OCI-LY7 (cell line): ENCODE measurements around the gene LRP1-AS. TPM values are rescaled to one million over a fixed set of nuclear protein-coding genes. Genes with fewer than 3 reads are reported as not detected.

Experiments used
- BruUV-seq: library from RNA; stranded (reverse); fragments of 400-500 nt; replicated peaks from 2 replicates; lab custom pipeline; 2021; lab: Mats Ljungman, UMichigan
- CTCF ChIA-PET: fragments of 300-600 bp; sonication (Branson Sonifier 250); formaldehyde crosslinking; loops from one replicate; lab custom pipeline; 2022; ENCODE audit warnings: antibody characterized with exemption; ENCODE audit not compliant: unreplicated experiment; lab: Charles Lee
- POLR2A ChIA-PET: fragments of 300-600 bp; sonication (Branson Sonifier 250); formaldehyde crosslinking; loops from one replicate; lab custom pipeline; 2022; ENCODE audit warnings: antibody characterized with exemption; lab: Charles Lee
- DNase-seq: peaks from one replicate; pipeline ENCODE4 v3.0.0-alpha.2; 2015; ENCODE audit warnings: low spot score
- H2AFZ ChIP-seq: fragments of 200-600 bp; sonication (generic), shearing (Covaris generic); 2 replicates; pipeline ENCODE4 v1.6.1; 2014; ENCODE audit warnings: mild to moderate bottlenecking, antibody characterized with exemption, low read length, moderate library complexity
- H3K27ac ChIP-seq: fragments of 200-600 bp; sonication (generic); 2 replicates; pipeline ENCODE4 v1.5.1; 2014; ENCODE audit warnings: mixed run types, low read depth, mild to moderate bottlenecking, moderate library complexity, low read length, inconsistent platforms; ENCODE audit not compliant: poor library complexity, severe bottlenecking
- H3K36me3 ChIP-seq: fragments of 200-600 bp; sonication (generic); 2 replicates; pipeline ENCODE4 v1.6.1; 2014; ENCODE audit warnings: mild to moderate bottlenecking, antibody characterized with exemption, low read length, moderate library complexity, mixed read lengths; ENCODE audit not compliant: insufficient read depth
- H3K4me1 ChIP-seq: fragments of 200-600 bp; sonication (generic); 2 replicates; pipeline ENCODE4 v1.5.1; 2014; ENCODE audit warnings: mild to moderate bottlenecking, low read length; ENCODE audit not compliant: insufficient read depth, poor library complexity, severe bottlenecking
- H3K4me2 ChIP-seq: fragments of 200-600 bp; sonication (generic); 2 replicates; pipeline ENCODE4 v1.6.1; 2014; ENCODE audit warnings: mild to moderate bottlenecking, low read length
- H3K4me3 ChIP-seq: fragments of 200-600 bp; sonication (generic); 2 replicates; pipeline ENCODE4 v1.5.1; 2014; ENCODE audit warnings: mild to moderate bottlenecking, low read depth, low read length; ENCODE audit not compliant: poor library complexity, severe bottlenecking
- H3K79me2 ChIP-seq: fragments of 200-600 bp; sonication (generic); 2 replicates; pipeline ENCODE4 v1.6.1; 2016; ENCODE audit warnings: low read depth, mild to moderate bottlenecking, low read length, moderate library complexity, mixed read lengths; ENCODE audit not compliant: insufficient read depth
- H3K9me2 ChIP-seq: fragments of 200-600 bp; sonication (generic); 2 replicates; pipeline ENCODE4 v1.6.1; 2016; ENCODE audit warnings: mild to moderate bottlenecking, low read length, mixed read lengths; ENCODE audit not compliant: insufficient read depth
- H3K9me3 ChIP-seq: fragments of 200-600 bp; sonication (generic); 2 replicates; pipeline ENCODE4 v1.6.1; 2014; ENCODE audit warnings: mild to moderate bottlenecking, mixed run types, low read length, mixed read lengths
- H4K20me1 ChIP-seq: fragments of 200-600 bp; sonication (generic); 2 replicates; pipeline ENCODE4 v1.6.1; 2014; ENCODE audit warnings: mild to moderate bottlenecking, antibody characterized with exemption, low read length, moderate library complexity, mixed read lengths; ENCODE audit not compliant: insufficient read depth
- EZH2phosphoT487 ChIP-seq: fragments of 200-600 bp; sonication (generic); IDR thresholded peaks from 2 replicates; pipeline ENCODE4 v1.6.1; 2018; ENCODE audit warnings: low read depth, borderline replicate concordance, mild to moderate bottlenecking, mixed run types, antibody characterized with exemption, low read length, moderate library complexity, mixed read lengths
- intact Hi-C: fragments of 100-400 bp; cut with micrococcal nuclease; formaldehyde crosslinking; loops from one replicate; pipeline ENCODE4 v1.10.0; 2022; ENCODE audit not compliant: unreplicated experiment
- total RNA-seq, 2 experiments: library from RNA; depleted of rRNA in 1 of 2; stranded (reverse); fragments of >200 nt in 1 of 2; shearing (Covaris generic) in 1 of 2; gene quantifications; 2 replicates each; pipeline ENCODE4 v1.2.3, GENCODE V29; 2014 to 2022
- TF ChIP-seq, protein P1 (sequence below): fragments of 200-600 bp; sonication (generic); conservative IDR thresholded peaks from 2 replicates; pipeline ENCODE4 v1.5.1; 2014; ENCODE audit warnings: mild to moderate bottlenecking, antibody characterized with exemption, low read length, moderate library complexity, mixed read lengths

Gene LRP1-AS
- total RNA-seq, 2 experiments from 2014 or later: not detected

DNA sequence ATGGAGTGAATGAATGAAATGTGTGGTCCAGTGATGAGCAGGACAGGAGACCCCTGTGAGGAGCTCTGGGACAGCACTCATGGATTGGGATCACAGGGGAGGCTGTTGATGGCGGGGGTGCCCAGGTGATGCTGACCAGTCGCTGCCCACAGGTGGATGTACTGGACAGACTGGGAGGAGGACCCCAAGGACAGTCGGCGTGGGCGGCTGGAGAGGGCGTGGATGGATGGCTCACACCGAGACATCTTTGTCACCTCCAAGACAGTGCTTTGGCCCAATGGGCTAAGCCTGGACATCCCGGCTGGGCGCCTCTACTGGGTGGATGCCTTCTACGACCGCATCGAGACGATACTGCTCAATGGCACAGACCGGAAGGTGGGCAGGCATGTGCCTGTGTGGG lies 13.3 kb upstream of the LRP1-AS start:
- BruUV-seq: no TSS peak
- H3K4me1 ChIP-seq: no peaks in the 10 kb centered on the region
- H2AFZ ChIP-seq: no peak overlapping the region
- H3K36me3 ChIP-seq: no peaks in the 10 kb centered on the region
- no peaks in the 10 kb centered on the region for H3K79me2 ChIP-seq
- intact Hi-C loops: no loop called here
- H3K9me2 ChIP-seq: no peaks in the 10 kb centered on the region
- H3K27ac ChIP-seq: no peak overlapping the region
- H4K20me1 ChIP-seq: no peaks in the 10 kb centered on the region
- TF ChIP-seq, protein P1, sequence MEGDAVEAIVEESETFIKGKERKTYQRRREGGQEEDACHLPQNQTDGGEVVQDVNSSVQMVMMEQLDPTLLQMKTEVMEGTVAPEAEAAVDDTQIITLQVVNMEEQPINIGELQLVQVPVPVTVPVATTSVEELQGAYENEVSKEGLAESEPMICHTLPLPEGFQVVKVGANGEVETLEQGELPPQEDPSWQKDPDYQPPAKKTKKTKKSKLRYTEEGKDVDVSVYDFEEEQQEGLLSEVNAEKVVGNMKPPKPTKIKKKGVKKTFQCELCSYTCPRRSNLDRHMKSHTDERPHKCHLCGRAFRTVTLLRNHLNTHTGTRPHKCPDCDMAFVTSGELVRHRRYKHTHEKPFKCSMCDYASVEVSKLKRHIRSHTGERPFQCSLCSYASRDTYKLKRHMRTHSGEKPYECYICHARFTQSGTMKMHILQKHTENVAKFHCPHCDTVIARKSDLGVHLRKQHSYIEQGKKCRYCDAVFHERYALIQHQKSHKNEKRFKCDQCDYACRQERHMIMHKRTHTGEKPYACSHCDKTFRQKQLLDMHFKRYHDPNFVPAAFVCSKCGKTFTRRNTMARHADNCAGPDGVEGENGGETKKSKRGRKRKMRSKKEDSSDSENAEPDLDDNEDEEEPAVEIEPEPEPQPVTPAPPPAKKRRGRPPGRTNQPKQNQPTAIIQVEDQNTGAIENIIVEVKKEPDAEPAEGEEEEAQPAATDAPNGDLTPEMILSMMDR: no peak
- TF ChIP-seq EZH2phosphoT487: no peak
- H3K4me3 ChIP-seq: no peak overlapping the region
- POLR2A ChIA-PET: no interaction called here
- no peak overlapping the region for H3K4me2 ChIP-seq
- H3K9me3 ChIP-seq: no peaks in the 10 kb centered on the region
- CTCF ChIA-PET: no interaction called here
- no peak for DNase-seq

DNA sequence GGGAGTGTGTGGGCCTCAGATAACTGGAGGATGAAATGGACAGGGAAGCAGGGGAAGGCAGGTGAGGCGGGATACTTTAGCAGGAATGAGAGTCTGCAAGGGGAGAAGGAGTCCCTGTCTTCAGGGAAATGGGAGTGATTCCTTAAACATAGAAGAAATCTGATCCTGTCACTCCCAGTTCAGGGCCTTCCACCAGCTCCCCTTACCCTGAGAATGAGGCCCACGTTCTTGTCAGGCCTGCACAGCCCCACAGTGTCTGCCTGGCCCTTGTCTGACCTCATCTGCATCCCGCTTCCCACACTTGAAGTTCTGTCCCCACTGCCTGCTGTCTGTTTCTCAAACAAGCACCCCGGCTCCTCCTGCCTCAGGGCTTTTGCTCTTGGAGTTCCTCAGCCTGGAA lies 12.6 kb upstream of the LRP1-AS start:
- H3K4me1 ChIP-seq: no peaks in the 10 kb centered on the region
- intact Hi-C loops: no loop called here
- H3K9me2 ChIP-seq: no peaks in the 10 kb centered on the region
- no peak for TF ChIP-seq EZH2phosphoT487
- TF ChIP-seq, protein P1: no peak
- no peak overlapping the region for H3K4me2 ChIP-seq
- POLR2A ChIA-PET: no interaction called here
- no peak overlapping the region for H3K4me3 ChIP-seq
- no peaks in the 10 kb centered on the region for H3K36me3 ChIP-seq
- CTCF ChIA-PET: interaction anchor here (0.6 kb wide), 1 partner anchor 11 kb away, joined by 3 read pairs; no protein-coding TSS in a partner anchor
- no TSS peak for BruUV-seq
- no peak for DNase-seq
- H3K27ac ChIP-seq: no peak overlapping the region
- H4K20me1 ChIP-seq: no peaks in the 10 kb centered on the region
- no peaks in the 10 kb centered on the region for H3K79me2 ChIP-seq
- H3K9me3 ChIP-seq: no peaks in the 10 kb centered on the region
- no peak overlapping the region for H2AFZ ChIP-seq

DNA sequence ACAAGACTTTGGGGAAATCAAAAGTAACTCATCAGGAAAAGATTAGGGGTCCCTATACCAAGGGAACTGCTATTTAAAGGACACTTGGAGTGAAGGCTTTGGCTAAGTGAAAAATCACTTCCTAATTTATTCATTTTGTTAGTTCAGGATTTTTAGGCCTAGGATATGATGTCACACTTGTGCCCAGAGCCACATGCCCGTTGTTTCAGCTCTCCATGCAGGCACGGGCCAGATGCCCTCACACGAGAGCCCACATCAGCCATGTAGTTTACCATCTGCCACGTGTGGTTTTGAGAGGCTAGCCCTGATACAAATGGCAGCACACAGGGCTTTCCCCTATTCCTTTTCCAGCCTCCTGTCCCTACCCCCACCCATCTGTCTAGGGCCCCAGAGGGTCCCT lies 11.9 kb upstream of the LRP1-AS start:
- Histone ChIP-seq H3K4me1 (peaks cover 5% of the 10 kb centered on the region), H3K27ac (no peak overlapping the region), H2AFZ (no peak overlapping the region), H3K9me3 (no peaks in the 10 kb centered on the region), H3K36me3 (no peaks in the 10 kb centered on the region), H3K4me3 (no peak overlapping the region), H3K79me2 (no peaks in the 10 kb centered on the region), H3K4me2 (no peak overlapping the region), H4K20me1 (no peaks in the 10 kb centered on the region), H3K9me2 (no peaks in the 10 kb centered on the region)
- no TSS peak for BruUV-seq
- ChIA-PET POLR2A (no interaction called here), CTCF (no interaction called here)
- TF ChIP-seq, protein P1: no peak
- no peak for TF ChIP-seq EZH2phosphoT487
- intact Hi-C loops: no loop called here
- DNase-seq: no peak
